GM19468 (cell line): ENCODE results near the gene AP1M1.
A peak's percentile ranks its signal among the peaks of the same experiment; 100 is the strongest.

Experiments
- ATAC-seq: cut with Tn5 transposase; IDR thresholded peaks from one replicate; pipeline ENCODE4 v1.9.1; 2021; ENCODE audit warnings: mild to moderate bottlenecking, moderate library complexity, moderate number of reproducible peaks; ENCODE audit not compliant: unreplicated experiment; ENCODE audit errors: extremely low read depth

The AP1M1 gene

GRCh38 chr19:16184665-16185122 is 13.0 kb upstream of the AP1M1 start:
- no peak for ATAC-seq

- ATAC-seq, result peak; percentile 65
These were observed 12.5 kb upstream of the AP1M1 start, which contains the start of gene FAM32A for GRCh38 chr19:16185123-16185767. FAM32A (plus strand) TSS chr19:16185410; CDS start chr19:16185443, 33 bp downstream.

- ATAC-seq, result no peak
These were observed 12.0 kb upstream of the AP1M1 start for GRCh38 chr19:16185768-16186123.

- no peak for ATAC-seq
These were observed 9.2 kb upstream of the AP1M1 start for GRCh38 chr19:16188521-16188920.

GRCh38 chr19:16190198-16190597 is 7.5 kb upstream of the AP1M1 start:
- no peak for ATAC-seq

GRCh38 chr19:16190736-16191135 is 7.0 kb upstream of the AP1M1 start:
- no peak for ATAC-seq

GRCh38 chr19:16191216-16191908 is 6.3 kb upstream of the AP1M1 start:
- ATAC-seq, result no peak

GRCh38 chr19:16193466-16193865 is 4.2 kb upstream of the AP1M1 start:
- no peak for ATAC-seq

- peak; percentile 6 for ATAC-seq
These were observed 506 bp upstream of the AP1M1 start for GRCh38 chr19:16197188-16197621.

- ATAC-seq, result no peak
These were observed 600 bp downstream of the AP1M1 start for GRCh38 chr19:16198370-16198651.

GRCh38 chr19:16199275-16199932 is 1.7 kb downstream of the AP1M1 start:
- no peak for ATAC-seq

GRCh38 chr19:16200038-16201010 is 2.6 kb downstream of the AP1M1 start:
- ATAC-seq, result no peak

- no peak for ATAC-seq
These were observed 3.3 kb downstream of the AP1M1 start for GRCh38 chr19:16201011-16201391.

GRCh38 chr19:16202320-16203255 is 4.9 kb downstream of the AP1M1 start:
- no peak for ATAC-seq

- ATAC-seq, result no peak
These were observed 5.7 kb downstream of the AP1M1 start for GRCh38 chr19:16203256-16204004.

GRCh38 chr19:16204005-16204294 is 6.2 kb downstream of the AP1M1 start:
- no peak for ATAC-seq

- ATAC-seq, result no peak
These were observed 7.7 kb downstream of the AP1M1 start for GRCh38 chr19:16205205-16206045.

GRCh38 chr19:16206046-16206605 is 8.4 kb downstream of the AP1M1 start:
- no peak for ATAC-seq
